M059J (cell line): ENCODE data around the gene CD226. TPM values are rescaled to one million over a fixed set of nuclear protein-coding genes. Genes with fewer than 3 reads are reported as not detected.
"Not testable (repeated sequence)": the region's sequence is repeated elsewhere in the genome, so short reads cannot be mapped to it uniquely, and the experiment has no call there.

Experiments used
- DNase-seq: peaks from one replicate; pipeline ENCODE4 v3.0.0-alpha.2; 2012; ENCODE audit warnings: low read depth
- total RNA-seq: library from RNA; depleted of rRNA; stranded (reverse); fragments of >200 nt; shearing (Covaris generic); gene quantifications from 2 replicates; pipeline ENCODE4 v1.2.3, GENCODE V29; 2014

Gene CD226
- total RNA-seq, 1 experiment from 2014 or later: 0.10 TPM

- DNase-seq: no peak
These were observed 75.0 kb downstream of the CD226 start for GRCh38 chr18:69872661-69873060.

DNA sequence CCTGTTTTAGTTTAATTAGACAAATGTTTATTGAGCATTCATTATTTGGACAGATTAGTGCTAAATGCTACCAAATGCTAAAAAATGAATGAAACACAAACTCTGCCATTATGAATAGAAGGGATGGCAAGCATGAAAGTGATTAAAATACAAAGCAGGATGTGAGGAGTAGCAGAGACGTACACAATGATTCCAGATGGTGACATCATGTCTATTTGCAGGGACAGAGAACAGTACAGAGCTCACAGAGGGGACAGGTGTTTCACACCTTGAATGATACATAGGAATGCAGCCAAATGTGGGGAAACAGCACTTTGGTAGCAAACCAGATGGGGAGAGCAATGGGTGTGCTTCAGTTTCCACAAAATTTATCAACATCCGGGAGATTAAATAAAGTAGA lies 76.3 kb downstream of the CD226 start:
- no peak for DNase-seq

- DNase-seq: no peak
These were observed 76.9 kb downstream of the CD226 start for GRCh38 chr18:69870736-69871135.

- DNase-seq: no peak
These were observed 81.5 kb downstream of the CD226 start for GRCh38 chr18:69866212-69866611.

- no peak for DNase-seq
These were observed 81.9 kb downstream of the CD226 start for GRCh38 chr18:69865776-69866175.

GRCh38 chr18:69864802-69865201 lies 82.9 kb downstream of the CD226 start:
- not testable (repeated sequence) for DNase-seq

DNA sequence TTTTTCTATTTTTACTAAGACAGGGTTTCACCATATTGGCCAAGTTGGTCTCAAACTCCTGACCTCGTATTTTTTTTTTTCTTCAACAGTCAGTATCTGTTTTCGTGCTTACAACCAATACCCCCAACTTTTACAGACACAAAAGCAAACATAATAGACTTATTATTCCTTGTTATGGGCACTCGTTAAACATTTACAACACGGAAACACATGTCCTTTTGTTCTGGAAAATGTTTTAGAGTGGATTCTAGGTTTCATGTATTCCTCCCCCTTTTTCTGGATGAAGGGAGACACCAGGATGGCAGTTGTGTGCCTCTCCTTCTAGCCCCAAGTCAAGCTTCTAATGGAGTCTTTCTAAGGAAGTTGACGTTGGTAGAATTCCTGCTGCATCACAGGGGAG lies 88.8 kb downstream of the CD226 start:
- no peak for DNase-seq

- DNase-seq: no peak
These were observed 93.2 kb downstream of the CD226 start for GRCh38 chr18:69854455-69854854.

DNA sequence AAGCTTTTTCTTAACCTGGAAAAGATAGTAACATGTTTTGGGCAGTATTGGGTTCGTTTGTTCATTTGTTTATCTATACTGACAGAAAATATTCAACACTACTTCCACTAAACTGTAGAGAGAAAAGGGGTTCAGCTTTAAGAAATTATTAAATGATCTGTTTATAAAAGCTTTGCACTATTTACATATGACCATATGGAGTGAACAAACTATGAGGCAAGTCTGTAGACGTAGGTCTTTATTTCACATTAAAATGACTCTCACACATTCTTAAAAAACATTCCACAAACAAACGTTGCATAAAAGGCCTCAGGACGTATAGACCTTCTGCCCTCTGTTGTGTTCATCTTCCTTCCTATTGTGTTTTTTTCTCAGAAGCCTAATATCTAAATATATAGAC lies 94.6 kb downstream of the CD226 start:
- no peak for DNase-seq

DNA sequence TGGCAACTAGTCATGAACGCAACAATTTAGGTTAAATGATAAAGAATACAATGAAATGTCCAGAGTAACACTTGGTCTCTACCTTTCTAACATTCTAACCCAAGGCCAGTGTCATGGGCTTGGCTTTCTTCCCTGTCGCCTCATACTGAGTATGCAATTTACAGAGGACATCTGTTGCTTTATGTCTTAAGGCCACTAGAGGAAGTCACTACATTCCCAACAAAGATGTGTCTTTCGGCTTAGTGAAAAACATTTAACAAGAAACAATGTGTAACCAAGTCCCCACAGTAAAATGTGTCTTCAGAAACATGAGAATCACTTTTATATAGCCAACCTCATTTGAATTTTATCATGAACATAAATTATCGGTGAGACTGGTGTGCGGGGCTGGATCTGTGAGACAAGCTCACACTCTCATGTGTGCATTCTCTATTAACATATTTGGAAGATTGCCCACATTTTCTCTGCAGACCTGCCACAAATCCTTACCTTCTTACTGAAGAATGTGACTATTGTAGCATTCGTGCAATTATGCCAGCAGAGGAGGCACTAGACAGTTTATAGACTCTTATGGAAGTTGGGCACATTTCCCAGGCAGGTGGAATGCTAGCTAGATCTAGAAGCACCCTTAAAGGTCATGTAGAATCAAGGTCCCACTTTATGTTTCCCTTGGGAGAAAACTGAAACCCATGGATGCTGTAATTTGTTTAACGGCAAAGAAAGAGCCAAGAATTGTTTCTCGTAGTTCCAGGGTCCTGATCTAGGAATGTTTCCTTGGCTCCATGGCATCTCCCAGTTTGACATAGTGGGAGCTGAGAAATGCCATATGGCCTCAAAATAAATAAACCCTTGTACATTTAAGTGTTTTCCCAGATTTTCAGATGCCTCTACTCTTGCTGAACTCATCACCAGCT lies 101.8 kb downstream of the CD226 start:
- peak; percentile 35 for DNase-seq

GRCh38 chr18:69844656-69845055 lies 103.0 kb downstream of the CD226 start:
- no peak for DNase-seq

DNA sequence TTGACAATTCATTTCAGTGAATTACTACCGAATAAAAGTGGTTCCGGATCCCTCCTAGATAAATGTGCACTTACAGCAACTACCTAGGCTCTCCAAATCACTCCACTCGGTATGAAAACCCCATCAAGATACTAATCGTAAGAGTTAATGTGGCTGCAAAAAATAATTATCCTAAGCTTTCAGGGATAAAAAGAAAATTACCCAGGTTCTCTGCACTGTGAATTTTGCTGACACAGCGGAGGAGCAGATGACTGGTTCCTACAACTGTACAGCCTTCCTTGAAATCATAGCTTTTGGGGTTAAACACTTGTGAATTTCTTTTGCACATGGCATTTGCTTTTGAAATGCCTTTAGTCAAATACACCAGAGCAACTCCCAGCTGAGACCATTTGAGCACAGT lies 104.7 kb downstream of the CD226 start:
- no peak for DNase-seq

GRCh38 chr18:69841117-69841516 lies 106.6 kb downstream of the CD226 start:
- DNase-seq: no peak

DNA sequence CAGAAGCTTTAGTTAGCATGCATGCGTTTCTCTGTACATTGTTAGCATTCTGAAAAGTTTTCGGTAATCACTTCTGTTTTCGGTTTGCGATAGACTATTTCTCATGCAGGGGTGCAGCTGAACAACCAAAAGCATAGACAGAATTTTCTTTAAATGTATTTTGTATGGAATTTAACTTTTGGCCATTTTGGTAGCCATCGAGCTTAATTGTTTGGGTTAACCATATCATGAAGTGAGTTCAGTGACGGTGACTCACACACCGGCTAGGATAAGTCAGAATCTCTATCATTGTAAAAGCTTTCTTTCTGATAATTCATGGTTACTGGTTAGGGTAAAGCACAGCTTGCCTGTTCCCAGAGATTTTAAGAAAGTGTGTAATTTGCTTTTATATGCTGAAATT lies 107.2 kb downstream of the CD226 start:
- peak; percentile 35 for DNase-seq

- DNase-seq: no peak
These were observed 107.7 kb downstream of the CD226 start for GRCh38 chr18:69840001-69840400.

DNA sequence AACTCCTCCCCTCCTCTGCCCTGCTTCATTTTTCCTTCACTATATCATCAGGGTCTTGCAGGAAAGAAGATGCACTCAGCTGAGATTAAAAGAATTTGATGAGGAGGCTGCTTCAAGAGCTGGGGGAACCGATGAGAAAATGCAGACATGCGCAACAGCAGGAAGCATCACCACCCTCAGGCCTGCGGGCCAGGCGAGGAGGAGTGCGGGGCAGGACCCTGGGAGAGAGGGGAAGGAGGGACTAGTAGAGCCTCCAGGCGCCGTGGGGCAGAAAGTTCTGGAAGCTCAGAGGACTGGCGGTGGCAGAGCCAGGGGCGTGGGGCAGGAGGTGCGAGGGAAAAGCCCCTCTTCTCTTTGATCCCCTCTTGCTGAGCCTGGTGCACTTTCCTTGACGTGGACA lies 108.2 kb downstream of the CD226 start:
- no peak for DNase-seq

GRCh38 chr18:69838620-69839411 lies 108.9 kb downstream of the CD226 start:
- DNase-seq: peak; percentile 27

DNA sequence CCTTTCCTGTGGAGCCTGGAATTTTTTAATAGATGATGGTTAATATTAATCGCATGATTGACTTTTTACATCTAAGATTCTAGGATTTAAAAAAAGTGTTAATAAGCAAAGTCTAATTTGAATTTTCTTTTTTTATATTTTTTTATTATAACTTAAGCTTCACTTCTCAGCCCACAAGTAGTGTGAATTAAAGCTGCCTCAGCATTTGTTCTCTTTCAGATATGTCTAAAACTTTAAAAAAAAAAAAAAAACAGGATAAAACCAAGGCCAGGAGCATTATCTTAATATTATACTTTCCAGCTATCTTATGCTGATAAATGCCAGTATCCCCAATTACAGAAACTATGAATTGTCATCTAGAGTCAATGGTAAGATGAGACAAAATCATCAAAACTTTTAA lies 109.7 kb downstream of the CD226 start:
- no peak for DNase-seq

DNA sequence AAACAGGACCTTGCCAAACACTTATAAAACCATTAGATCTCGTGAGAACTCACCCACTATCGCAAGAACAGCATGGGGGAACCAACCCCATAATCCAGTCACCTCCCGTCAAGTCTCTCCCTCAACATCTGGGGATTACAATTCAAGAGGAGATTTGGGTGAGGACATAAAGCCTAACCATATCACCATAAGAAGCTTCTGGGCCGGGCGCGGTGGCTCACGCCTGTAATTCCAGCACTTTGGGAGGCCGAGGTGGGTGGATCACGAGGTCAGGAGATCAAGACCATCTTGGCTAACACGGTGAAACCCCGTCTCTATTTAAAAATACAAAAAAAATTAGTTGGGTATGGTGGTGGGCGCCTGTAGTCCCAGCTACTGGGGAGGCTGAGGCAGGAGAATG lies 112.7 kb downstream of the CD226 start:
- DNase-seq: not testable (repeated sequence)

DNA sequence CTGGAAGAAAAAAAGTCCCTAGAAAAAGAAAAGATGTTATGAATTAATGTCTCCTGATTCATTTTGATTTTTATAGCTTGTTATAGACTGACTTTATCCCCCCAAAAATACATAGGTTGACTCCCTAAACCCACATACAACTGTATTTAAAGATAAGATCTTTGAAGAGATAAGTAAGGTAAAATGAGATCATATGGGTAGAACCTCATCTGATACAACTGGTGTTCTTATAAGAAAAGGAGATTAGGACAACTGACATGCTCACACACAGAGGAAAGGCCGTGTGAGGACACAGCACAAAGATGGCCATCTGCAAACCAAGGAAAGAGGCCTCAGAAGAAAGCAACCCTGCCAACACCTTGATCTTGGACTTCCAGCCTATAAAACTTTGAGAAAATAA lies 117.5 kb downstream of the CD226 start:
- DNase-seq: no peak

DNA sequence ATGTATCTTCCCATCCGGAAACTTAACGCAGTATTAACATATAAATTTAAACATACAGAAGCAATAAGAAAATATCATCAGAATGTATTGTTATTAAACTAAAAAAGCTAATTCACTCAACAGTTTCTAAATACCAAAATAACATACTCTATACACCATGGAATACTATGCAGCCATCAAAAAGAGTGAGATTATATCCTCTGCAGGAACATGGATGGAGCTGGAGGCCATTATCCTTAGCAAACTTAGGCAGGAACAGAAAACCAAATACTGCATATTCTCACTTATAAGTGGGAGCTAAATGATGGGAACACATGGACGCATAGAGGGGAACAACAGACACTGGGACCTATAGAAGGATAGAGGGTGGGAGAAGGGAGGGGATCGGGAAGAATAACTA lies 127.1 kb downstream of the CD226 start:
- DNase-seq: no peak

DNA sequence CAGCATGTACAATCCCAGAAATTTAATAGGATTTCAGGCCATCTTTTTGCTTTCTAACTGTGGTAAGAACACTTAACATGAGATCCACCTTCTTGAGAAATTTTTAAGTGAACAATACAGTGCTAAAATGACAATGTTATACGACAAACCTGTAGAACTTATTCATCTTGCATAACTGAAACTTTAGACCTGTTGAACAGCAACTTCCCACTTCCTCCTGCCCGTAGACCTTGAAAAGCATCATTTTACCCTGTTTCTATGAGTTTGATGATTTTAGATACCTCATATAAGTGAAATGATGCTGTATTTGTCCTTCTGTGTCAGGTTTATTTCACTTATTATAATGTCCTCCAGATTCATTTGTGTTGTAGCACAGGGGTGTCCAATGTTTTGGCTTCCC lies 128.2 kb downstream of the CD226 start:
- no peak for DNase-seq

- DNase-seq: peak; percentile 91
These were observed 130.2 kb downstream of the CD226 start for GRCh38 chr18:69817335-69817940.
